Activated naive CD8-positive, alpha-beta T cell treated with anti-CD3 and anti-CD28 coated beads for 36 hours (primary cell): ENCODE measurements around the gene RAB3A. TPM values are rescaled to one million over a fixed set of nuclear protein-coding genes. Genes with fewer than 3 reads are reported as not detected.
A peak's percentile ranks its signal among the peaks of the same experiment; 100 is the strongest.

ENCODE experiments used
- DNase-seq: peaks from one replicate; pipeline ENCODE4 v3.0.0; 2021
- H3K27ac Mint-ChIP-seq: one replicate; pipeline ENCODE4 v1.8.0; 2022; ENCODE audit warnings: mild to moderate bottlenecking, moderate library complexity, mixed read lengths
- H3K27me3 Mint-ChIP-seq: one replicate; pipeline ENCODE4 v1.8.0; 2022; ENCODE audit warnings: mild to moderate bottlenecking, mixed read lengths
- H3K36me3 Mint-ChIP-seq: one replicate; pipeline ENCODE4 v1.8.0; 2021; ENCODE audit warnings: mild to moderate bottlenecking, mixed read lengths
- H3K4me1 Mint-ChIP-seq: one replicate; pipeline ENCODE4 v1.8.0; 2021; ENCODE audit warnings: mixed read lengths
- H3K4me3 Mint-ChIP-seq: one replicate; pipeline ENCODE4 v1.8.0; 2022; ENCODE audit warnings: mild to moderate bottlenecking, moderate library complexity, mixed read lengths
- H3K9me3 Mint-ChIP-seq: one replicate; pipeline ENCODE4 v1.8.0; 2022; ENCODE audit warnings: mixed read lengths
- total RNA-seq, 2 experiments: library from RNA; stranded (reverse); gene quantifications; one replicate each; pipeline ENCODE4 v1.2.3, GENCODE V29; 2021

The RAB3A gene
- total RNA-seq, 2 experiments from 2014 or later: 3.2 to 3.9 TPM

- H3K9me3 Mint-ChIP-seq: no peaks in the 10 kb centered on the region
- H3K36me3 Mint-ChIP-seq: peaks cover 10% of the 10 kb centered on the region
- H3K27me3 Mint-ChIP-seq: no peaks in the 10 kb centered on the region
- DNase-seq: no peak
- H3K4me1 Mint-ChIP-seq: peaks cover 18% of the 10 kb centered on the region
- no peak overlapping the region for H3K4me3 Mint-ChIP-seq
- H3K27ac Mint-ChIP-seq: no peak overlapping the region
These were observed 45.4 kb downstream of the RAB3A start for GRCh38 chr19:18158467-18158866.

DNA sequence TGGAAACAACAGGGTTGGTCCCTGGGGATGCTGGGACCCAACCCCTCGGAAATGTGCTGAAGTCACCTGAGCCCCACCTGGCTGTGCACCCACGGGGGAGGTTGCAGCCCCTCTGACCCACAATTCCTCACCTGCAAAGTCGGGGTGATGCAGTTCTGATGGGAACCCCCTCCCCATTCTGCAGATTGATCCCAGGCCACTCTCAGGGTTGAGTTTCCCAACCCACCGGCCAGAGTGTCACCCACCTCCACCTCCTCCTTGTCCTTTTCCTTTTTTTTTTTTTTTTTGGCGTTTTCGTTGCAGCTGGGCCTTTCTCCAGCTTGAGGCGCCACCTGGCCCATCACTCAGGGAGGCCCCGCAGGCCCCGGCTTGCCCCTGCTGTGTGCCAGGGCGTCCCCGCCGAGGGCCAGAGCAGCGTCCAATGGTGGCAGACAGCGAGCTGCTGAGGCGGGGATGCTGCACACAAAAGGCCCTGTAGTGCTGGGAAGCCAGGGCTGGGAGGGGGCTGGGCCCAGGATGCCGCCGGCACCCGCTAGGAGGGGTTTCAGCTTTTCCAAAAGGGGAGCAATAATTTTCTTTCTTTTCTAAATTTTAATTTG lies 46.3 kb downstream of the RAB3A start:
- Mint-ChIP-seq H3K4me1 (peaks cover 18% of the 10 kb centered on the region), H3K27me3 (no peaks in the 10 kb centered on the region), H3K27ac (no peak overlapping the region), H3K4me3 (no peak overlapping the region), H3K9me3 (no peaks in the 10 kb centered on the region), H3K36me3 (peaks cover 7% of the 10 kb centered on the region)
- no peak for DNase-seq

DNA sequence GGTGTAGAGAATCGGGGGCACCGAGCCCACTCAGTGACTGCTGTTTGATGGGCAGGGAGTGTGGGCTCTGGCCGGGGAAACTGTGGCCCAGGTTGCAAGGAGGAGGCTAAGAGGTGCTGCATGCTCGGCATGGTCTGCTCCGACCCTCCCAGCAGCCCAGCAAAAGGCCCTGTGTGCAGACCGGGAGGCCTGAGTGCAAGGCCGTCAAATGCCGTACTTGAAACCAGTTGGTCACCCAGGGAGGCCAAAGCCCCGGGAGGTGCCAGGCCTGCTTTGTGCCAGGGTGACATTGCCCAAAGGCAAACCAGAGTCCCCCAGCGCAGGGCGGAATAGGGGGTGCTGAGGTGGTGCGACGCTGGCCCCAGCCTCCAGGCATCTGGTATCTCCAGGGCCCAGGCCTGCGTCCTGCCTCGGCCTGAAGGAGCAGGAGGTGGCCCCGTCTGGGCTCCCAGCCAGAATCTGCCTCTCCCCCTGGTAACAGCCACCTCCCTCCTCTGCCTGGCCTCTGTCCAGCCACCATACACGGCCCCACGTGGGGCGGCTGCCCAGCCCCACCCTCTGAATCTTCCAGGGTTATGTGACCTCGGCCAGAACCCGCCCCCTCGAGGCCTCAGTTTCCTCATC lies 46.9 kb downstream of the RAB3A start:
- H3K27ac Mint-ChIP-seq: no peak overlapping the region
- peaks cover 20% of the 10 kb centered on the region for H3K4me1 Mint-ChIP-seq
- H3K27me3 Mint-ChIP-seq: no peaks in the 10 kb centered on the region
- no peak overlapping the region for H3K4me3 Mint-ChIP-seq
- peaks cover 7% of the 10 kb centered on the region for H3K36me3 Mint-ChIP-seq
- H3K9me3 Mint-ChIP-seq: no peaks in the 10 kb centered on the region
- no peak for DNase-seq

GRCh38 chr19:18156268-18156667 lies 47.6 kb downstream of the RAB3A start:
- H3K4me3 Mint-ChIP-seq: no peak overlapping the region
- peaks cover 7% of the 10 kb centered on the region for H3K36me3 Mint-ChIP-seq
- DNase-seq: no peak
- no peaks in the 10 kb centered on the region for H3K27me3 Mint-ChIP-seq
- H3K27ac Mint-ChIP-seq: no peak overlapping the region
- peaks cover 22% of the 10 kb centered on the region for H3K4me1 Mint-ChIP-seq
- H3K9me3 Mint-ChIP-seq: no peaks in the 10 kb centered on the region

GRCh38 chr19:18155095-18156087 lies 48.5 kb downstream of the RAB3A start:
- Mint-ChIP-seq H3K27ac (no peak overlapping the region), H3K27me3 (no peaks in the 10 kb centered on the region), H3K36me3 (peaks cover 6% of the 10 kb centered on the region), H3K4me1 (peaks cover 19% of the 10 kb centered on the region), H3K4me3 (peak overlapping the region; percentile 7), H3K9me3 (no peaks in the 10 kb centered on the region)
- no peak for DNase-seq

- peak overlapping the region; percentile 77 for H3K27ac Mint-ChIP-seq
- peaks cover 16% of the 10 kb centered on the region for H3K4me1 Mint-ChIP-seq
- DNase-seq: peak; percentile 47
These were observed 50.2 kb downstream of the RAB3A start for GRCh38 chr19:18153556-18154134.

DNA sequence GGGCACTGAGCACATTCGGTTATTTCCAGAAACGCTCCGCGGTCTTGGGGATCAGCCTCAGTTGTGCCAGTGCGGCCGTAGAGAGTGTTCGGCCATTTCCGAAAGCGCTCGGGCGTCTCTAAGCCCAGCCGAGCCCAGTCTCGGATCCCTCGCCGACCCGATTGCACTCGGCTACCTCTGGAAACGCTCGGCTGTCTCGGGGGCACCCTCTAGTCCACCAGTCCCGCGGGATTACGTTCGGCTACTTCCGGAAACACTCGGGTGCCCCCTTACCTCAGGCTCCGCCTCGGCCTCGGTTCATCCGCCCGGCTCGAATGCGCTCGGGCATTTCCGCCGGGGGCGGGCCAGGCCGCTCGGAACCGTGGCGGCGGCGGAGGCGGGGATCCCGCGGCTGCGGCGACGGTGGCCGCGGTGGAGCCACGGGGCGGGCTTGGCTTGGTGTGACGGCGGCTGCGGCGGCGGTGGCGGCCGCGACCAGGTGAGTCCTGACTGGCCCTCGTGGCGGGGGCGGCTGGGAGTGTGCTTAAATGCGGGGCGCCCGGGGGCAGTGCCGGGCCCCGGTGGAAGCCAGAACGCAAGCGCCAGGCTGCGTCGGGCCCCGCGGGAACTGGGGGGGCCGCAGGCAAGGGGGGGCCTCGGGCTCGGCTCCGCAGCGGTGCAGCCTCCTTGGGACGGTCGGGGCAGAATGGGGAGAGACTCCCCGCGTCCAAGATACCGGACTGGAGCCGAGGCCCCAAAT lies 50.9 kb downstream of the RAB3A start, which contains the start of gene PIK3R2:
Gene PIK3R2 (plus strand): TSS at position 347 of the 739 bp plus-strand sequence. CDS start 2,717 bp downstream, outside the sequence.
- Mint-ChIP-seq H3K9me3 (no peaks in the 10 kb centered on the region), H3K27ac (peak within 1 kb of the TSS; percentile 95), H3K27me3 (no peaks in the 10 kb centered on the region), H3K36me3 (peaks cover 4% of the 10 kb centered on the region), H3K4me1 (peaks cover 16% of the 10 kb centered on the region), H3K4me3 (peak within 1 kb of the TSS; percentile 90)
- DNase-seq: peak; percentile 100

More at GRCh38 chr19:18153556-18154134, 50.2 kb downstream of the RAB3A start:
- H3K4me3 Mint-ChIP-seq: peak overlapping the region; percentile 90
- H3K27me3 Mint-ChIP-seq: no peaks in the 10 kb centered on the region
- peaks cover 2% of the 10 kb centered on the region for H3K36me3 Mint-ChIP-seq
- H3K9me3 Mint-ChIP-seq: no peaks in the 10 kb centered on the region

DNA sequence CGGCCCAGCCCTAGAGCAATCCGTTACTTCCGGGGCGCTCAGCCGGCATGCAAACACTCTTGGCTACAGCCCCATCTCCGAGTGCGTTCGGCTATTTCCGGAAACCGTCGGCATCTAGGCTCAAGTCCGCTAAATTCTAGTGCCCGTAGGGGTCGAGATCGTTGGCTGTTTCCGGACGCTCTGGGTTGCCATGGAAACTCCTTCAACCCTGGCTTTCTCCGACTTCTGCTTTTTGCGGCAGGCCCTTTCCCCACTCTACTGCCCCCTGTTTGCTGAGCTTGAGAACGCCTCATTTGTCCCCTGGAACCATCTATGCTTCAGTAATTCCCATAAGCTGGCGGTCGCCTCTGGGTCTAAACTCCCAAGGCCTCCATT lies 51.4 kb downstream of the RAB3A start:
- peak; percentile 98 for DNase-seq
- H3K36me3 Mint-ChIP-seq: peaks cover 4% of the 10 kb centered on the region
- peak overlapping the region; percentile 95 for H3K27ac Mint-ChIP-seq
- H3K27me3 Mint-ChIP-seq: no peaks in the 10 kb centered on the region
- H3K9me3 Mint-ChIP-seq: no peaks in the 10 kb centered on the region
- peak overlapping the region; percentile 80 for H3K4me3 Mint-ChIP-seq
- peaks cover 16% of the 10 kb centered on the region for H3K4me1 Mint-ChIP-seq

DNA sequence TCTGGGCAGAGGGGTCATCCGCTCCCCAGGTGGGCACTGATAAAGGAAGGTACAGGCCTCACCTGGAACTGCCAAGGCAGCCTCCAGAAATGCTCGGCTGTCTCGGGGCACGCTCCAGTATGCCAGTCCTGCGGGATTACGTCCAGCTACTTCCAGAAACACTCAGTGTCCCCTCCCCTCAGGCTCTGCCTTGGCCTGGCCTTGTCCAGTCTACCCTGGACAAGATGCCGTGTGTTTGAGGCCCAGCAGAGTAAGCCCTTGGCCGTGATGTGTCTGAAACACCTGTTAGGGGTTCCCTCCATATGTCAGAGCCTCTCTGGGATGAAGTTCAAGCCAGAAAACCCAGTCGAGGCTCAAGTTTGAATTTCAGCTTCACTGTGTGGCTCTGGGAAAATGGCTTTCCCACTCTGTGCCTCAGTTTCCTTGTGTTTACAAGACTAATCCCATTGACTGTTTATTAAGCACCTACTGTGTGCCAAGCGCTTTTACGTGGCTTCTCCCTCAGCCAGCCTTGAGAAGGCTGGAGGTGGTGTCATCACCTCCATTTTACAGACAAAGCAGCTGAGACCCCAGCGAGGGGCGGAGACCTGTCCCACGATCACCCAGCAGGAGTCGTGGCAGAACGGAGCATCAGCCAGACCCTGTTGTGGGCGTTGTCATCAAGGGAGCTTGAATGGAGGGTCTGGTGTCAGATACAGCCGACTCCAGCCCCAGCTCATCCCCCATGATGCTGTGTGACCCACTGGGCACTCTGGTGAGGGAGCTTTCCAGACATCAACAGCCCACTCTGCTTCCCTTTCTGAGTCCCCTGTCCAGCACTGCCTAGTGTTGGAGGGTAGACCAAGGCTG lies 52.8 kb downstream of the RAB3A start:
- peak overlapping the region; percentile 80 for H3K4me3 Mint-ChIP-seq
- DNase-seq: no peak
- peaks cover 9% of the 10 kb centered on the region for H3K36me3 Mint-ChIP-seq
- peak overlapping the region; percentile 95 for H3K27ac Mint-ChIP-seq
- no peaks in the 10 kb centered on the region for H3K9me3 Mint-ChIP-seq
- H3K4me1 Mint-ChIP-seq: peaks cover 16% of the 10 kb centered on the region
- H3K27me3 Mint-ChIP-seq: no peaks in the 10 kb centered on the region

- no peak for DNase-seq
- Mint-ChIP-seq H3K9me3 (no peaks in the 10 kb centered on the region), H3K4me1 (peaks cover 15% of the 10 kb centered on the region), H3K36me3 (peaks cover 11% of the 10 kb centered on the region), H3K4me3 (no peak overlapping the region), H3K27ac (no peak overlapping the region), H3K27me3 (no peaks in the 10 kb centered on the region)
These were observed 54.3 kb downstream of the RAB3A start for GRCh38 chr19:18149596-18149975.

GRCh38 chr19:18147396-18147795 lies 56.4 kb downstream of the RAB3A start:
- peaks cover 14% of the 10 kb centered on the region for H3K36me3 Mint-ChIP-seq
- peaks cover 7% of the 10 kb centered on the region for H3K4me1 Mint-ChIP-seq
- no peaks in the 10 kb centered on the region for H3K27me3 Mint-ChIP-seq
- no peak overlapping the region for H3K27ac Mint-ChIP-seq
- no peaks in the 10 kb centered on the region for H3K9me3 Mint-ChIP-seq
- no peak for DNase-seq
- no peak overlapping the region for H3K4me3 Mint-ChIP-seq
